Fibroblast of mammary gland (primary cell): ENCODE data around the gene AMD1.

Source experiments
- DNase-seq: peaks from one replicate; pipeline ENCODE4 v3.0.0-alpha.2; 2010; ENCODE audit warnings: low read depth
- H3K4me3 ChIP-seq: 2 replicates; pipeline ENCODE4 v1.5.1; 2011; ENCODE audit warnings: low read depth, mild to moderate bottlenecking, low read length, moderate library complexity; ENCODE audit not compliant: control insufficient read depth
- TF ChIP-seq, protein P1 (sequence below): conservative IDR thresholded peaks from 2 replicates; pipeline ENCODE4 v1.5.1; 2011; ENCODE audit warnings: low read depth, low read length, inconsistent platforms; ENCODE audit not compliant: control insufficient read depth, insufficient read depth

Gene AMD1

GRCh38 chr6:110849781-110850180, 24.8 kb upstream of the AMD1 start:
- no peak for DNase-seq
- no peak overlapping the region for H3K4me3 ChIP-seq
- TF ChIP-seq, protein P1, sequence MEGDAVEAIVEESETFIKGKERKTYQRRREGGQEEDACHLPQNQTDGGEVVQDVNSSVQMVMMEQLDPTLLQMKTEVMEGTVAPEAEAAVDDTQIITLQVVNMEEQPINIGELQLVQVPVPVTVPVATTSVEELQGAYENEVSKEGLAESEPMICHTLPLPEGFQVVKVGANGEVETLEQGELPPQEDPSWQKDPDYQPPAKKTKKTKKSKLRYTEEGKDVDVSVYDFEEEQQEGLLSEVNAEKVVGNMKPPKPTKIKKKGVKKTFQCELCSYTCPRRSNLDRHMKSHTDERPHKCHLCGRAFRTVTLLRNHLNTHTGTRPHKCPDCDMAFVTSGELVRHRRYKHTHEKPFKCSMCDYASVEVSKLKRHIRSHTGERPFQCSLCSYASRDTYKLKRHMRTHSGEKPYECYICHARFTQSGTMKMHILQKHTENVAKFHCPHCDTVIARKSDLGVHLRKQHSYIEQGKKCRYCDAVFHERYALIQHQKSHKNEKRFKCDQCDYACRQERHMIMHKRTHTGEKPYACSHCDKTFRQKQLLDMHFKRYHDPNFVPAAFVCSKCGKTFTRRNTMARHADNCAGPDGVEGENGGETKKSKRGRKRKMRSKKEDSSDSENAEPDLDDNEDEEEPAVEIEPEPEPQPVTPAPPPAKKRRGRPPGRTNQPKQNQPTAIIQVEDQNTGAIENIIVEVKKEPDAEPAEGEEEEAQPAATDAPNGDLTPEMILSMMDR: no peak

GRCh38 chr6:110852773-110853172, 21.8 kb upstream of the AMD1 start:
- TF ChIP-seq, protein P1: no peak
- DNase-seq: peak; percentile 11
- no peak overlapping the region for H3K4me3 ChIP-seq

DNA sequence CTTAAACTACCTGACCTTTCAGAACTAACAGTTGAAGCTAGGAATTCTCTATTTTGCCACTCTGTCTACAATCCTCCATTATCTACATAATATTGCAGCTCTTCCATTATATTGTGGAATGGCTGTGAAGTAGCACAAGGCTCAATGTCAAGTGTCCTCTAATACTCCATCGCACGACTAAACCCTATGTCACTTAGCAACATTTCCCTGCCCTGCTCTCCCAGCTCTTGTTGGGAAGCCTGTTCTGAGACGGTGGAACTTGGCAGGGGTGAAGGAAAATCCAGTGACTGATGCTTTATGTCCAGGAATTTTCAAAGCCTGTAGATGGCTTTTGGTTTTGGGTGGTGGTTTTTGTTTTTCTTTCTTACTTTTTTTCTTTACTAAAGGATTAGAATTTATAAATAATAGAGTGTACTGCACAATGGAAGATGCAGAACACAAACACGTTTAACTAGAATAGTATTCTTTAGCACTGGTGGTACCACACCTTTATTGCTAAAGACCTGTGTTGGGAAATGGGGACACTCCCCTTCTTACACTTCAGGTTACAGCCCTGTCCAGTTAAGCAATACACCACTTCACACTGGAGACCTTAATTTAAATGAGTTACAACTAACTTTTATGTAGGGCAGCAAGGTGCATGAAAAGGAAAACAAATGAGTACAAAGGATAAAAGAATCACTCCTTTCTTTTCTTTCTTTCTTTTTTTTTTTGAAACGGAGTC, 20.7 kb upstream of the AMD1 start:
- DNase-seq: no peak
- H3K4me3 ChIP-seq: no peak overlapping the region
- TF ChIP-seq, protein P1: no peak

GRCh38 chr6:110856296-110856695, 18.3 kb upstream of the AMD1 start:
- peak; percentile 9 for DNase-seq
- no peak overlapping the region for H3K4me3 ChIP-seq
- TF ChIP-seq, protein P1: no peak

DNA sequence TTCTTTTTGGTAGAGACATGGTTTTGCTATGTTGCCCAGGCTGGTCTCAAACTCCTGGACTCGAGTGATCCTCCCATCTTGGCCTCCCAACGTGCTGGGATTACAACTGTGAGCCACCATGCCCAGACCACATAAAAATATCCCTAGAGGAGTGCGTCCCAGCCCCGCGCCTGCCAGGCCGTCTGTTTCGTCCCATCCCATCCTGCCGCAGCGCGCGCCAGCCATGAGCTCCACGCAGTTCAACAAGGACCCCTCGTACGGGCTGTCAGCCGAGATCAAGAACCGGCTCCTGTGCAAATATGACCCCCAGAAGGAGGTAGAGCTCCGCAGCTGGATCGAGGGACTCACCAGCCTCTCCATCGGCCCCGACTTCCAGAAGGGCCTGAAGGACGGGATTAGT, 16.6 kb upstream of the AMD1 start:
- no peak overlapping the region for H3K4me3 ChIP-seq
- TF ChIP-seq, protein P1: no peak
- no peak for DNase-seq

- TF ChIP-seq, protein P1: no peak
- no peak for DNase-seq
- H3K4me3 ChIP-seq: no peak overlapping the region
Observed at GRCh38 chr6:110858562-110859214, 15.9 kb upstream of the AMD1 start.
